ENCODE measurements around the gene CCDC32. TPM values are rescaled to one million over a fixed set of nuclear protein-coding genes. Genes with fewer than 3 reads are reported as not detected.
A peak's percentile ranks its signal among the peaks of the same experiment; 100 is the strongest.

The CCDC32 gene
- total RNA-seq, 1 donor: 16.3 TPM

DNA sequence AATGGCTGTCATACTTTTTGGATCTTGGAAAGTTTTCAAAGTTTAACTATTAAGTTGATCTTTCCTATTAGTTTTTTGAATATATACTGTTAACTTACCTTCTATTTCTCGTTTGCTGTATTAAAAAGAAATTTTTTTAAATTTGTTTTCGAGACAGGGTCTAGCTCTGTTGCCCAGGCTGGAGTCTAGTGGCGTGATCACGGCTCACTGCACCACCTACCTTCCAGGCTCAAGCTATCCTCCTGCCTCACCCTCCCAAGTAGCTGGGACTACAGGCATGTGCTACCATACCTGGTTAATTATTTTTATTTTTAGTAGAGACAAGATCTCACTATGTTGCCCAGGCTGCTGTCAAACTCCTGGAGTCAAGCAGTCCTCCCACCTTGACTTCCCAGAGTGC, 33.8 kb upstream of the CCDC32 start:
- no peak overlapping the region for H3K4me2 ChIP-seq (ENCODE audit: insufficient read depth, low read length)
- no peak overlapping the region for H3K4me3 ChIP-seq (ENCODE audit: insufficient read depth, low read length)
- peaks cover 72% of the 10 kb centered on the region for H3K79me2 ChIP-seq (ENCODE audit: insufficient read depth, low read length)
- H3K9me3 ChIP-seq (ENCODE audit: low read depth, low read length): no peaks in the 10 kb centered on the region
- no peak overlapping the region for H2AFZ ChIP-seq (ENCODE audit: low read length)
- H3K27ac ChIP-seq (ENCODE audit: low read depth, low read length): no peak overlapping the region
- TF ChIP-seq, protein P1, sequence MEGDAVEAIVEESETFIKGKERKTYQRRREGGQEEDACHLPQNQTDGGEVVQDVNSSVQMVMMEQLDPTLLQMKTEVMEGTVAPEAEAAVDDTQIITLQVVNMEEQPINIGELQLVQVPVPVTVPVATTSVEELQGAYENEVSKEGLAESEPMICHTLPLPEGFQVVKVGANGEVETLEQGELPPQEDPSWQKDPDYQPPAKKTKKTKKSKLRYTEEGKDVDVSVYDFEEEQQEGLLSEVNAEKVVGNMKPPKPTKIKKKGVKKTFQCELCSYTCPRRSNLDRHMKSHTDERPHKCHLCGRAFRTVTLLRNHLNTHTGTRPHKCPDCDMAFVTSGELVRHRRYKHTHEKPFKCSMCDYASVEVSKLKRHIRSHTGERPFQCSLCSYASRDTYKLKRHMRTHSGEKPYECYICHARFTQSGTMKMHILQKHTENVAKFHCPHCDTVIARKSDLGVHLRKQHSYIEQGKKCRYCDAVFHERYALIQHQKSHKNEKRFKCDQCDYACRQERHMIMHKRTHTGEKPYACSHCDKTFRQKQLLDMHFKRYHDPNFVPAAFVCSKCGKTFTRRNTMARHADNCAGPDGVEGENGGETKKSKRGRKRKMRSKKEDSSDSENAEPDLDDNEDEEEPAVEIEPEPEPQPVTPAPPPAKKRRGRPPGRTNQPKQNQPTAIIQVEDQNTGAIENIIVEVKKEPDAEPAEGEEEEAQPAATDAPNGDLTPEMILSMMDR (IDR thresholded peaks at IDR 0.05; ENCODE audit: extremely low read depth, low read depth, low read length): no peak
- H4K20me1 ChIP-seq (ENCODE audit: insufficient read depth, low read length): no peaks in the 10 kb centered on the region
- H3K4me1 ChIP-seq (ENCODE audit: insufficient read depth, low read length): peaks cover 9% of the 10 kb centered on the region
- no peaks in the 10 kb centered on the region for H3K27me3 ChIP-seq (ENCODE audit: insufficient read depth, low read length)
- no peak for DNase-seq (ENCODE audit: insufficient read length, low spot score, missing footprints)
- H3K36me3 ChIP-seq (ENCODE audit: insufficient read depth, low read length): no peaks in the 10 kb centered on the region

DNA sequence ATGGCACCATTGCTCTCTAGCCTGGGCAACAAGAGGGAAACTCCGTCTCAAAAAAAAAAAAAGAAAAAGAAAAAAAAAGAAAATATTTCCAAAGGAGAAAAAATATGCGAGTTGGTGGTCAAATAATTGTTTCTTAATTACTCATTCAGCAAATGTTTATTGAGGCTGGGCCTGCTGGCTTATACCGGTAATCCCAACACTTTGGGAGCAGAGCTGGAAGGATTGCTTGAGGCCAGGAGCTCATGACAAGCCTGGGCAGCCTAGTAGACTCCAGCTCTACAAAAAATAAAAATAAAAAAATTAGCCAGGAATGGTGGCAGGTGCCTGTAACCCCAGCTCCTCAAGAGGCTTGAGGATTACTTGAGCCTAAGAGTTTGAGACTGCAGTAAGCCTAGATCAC, 33.3 kb upstream of the CCDC32 start:
- Histone ChIP-seq H2AFZ (ENCODE audit: low read length) (peak overlapping the region; percentile 74), H3K4me3 (ENCODE audit: insufficient read depth, low read length) (no peak overlapping the region), H3K36me3 (ENCODE audit: insufficient read depth, low read length) (no peaks in the 10 kb centered on the region), H3K79me2 (ENCODE audit: insufficient read depth, low read length) (peaks cover 72% of the 10 kb centered on the region), H4K20me1 (ENCODE audit: insufficient read depth, low read length) (no peaks in the 10 kb centered on the region), H3K4me1 (ENCODE audit: insufficient read depth, low read length) (peaks cover 9% of the 10 kb centered on the region), H3K9me3 (ENCODE audit: low read depth, low read length) (no peaks in the 10 kb centered on the region), H3K27ac (ENCODE audit: low read depth, low read length) (no peak overlapping the region), H3K4me2 (ENCODE audit: insufficient read depth, low read length) (no peak overlapping the region), H3K27me3 (ENCODE audit: insufficient read depth, low read length) (no peaks in the 10 kb centered on the region)
- TF ChIP-seq, protein P1 (IDR thresholded peaks at IDR 0.05; ENCODE audit: extremely low read depth, low read depth, low read length): no peak
- no peak for DNase-seq (ENCODE audit: insufficient read length, low spot score, missing footprints)

DNA sequence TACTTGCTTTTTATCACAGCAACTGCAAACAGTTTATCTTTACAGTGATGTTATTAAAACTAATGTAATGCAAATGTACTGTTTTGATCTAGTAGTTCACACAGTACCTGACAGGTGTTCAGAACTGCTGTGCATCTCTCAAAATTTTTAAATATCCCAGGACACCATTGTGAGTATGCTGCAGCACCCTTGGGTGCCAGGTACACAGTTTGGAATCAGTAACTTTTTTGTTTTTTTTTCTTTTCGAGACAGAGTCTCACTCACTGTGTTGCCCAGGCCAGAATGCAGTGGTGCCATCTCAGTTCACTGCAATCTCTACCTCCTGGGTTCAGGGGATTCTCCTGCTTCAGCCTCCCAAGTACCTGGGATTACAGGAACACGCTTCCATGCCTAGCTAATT, 32.2 kb upstream of the CCDC32 start:
- no peak for DNase-seq (ENCODE audit: insufficient read length, low spot score, missing footprints)
- no peaks in the 10 kb centered on the region for H3K9me3 ChIP-seq (ENCODE audit: low read depth, low read length)
- H3K4me3 ChIP-seq (ENCODE audit: insufficient read depth, low read length): no peak overlapping the region
- H3K27me3 ChIP-seq (ENCODE audit: insufficient read depth, low read length): no peaks in the 10 kb centered on the region
- TF ChIP-seq, protein P1 (IDR thresholded peaks at IDR 0.05; ENCODE audit: extremely low read depth, low read depth, low read length): no peak
- no peak overlapping the region for H3K27ac ChIP-seq (ENCODE audit: low read depth, low read length)
- peaks cover 9% of the 10 kb centered on the region for H3K4me1 ChIP-seq (ENCODE audit: insufficient read depth, low read length)
- H3K36me3 ChIP-seq (ENCODE audit: insufficient read depth, low read length): no peaks in the 10 kb centered on the region
- H2AFZ ChIP-seq (ENCODE audit: low read length): peak overlapping the region; percentile 60
- H3K4me2 ChIP-seq (ENCODE audit: insufficient read depth, low read length): no peak overlapping the region
- H4K20me1 ChIP-seq (ENCODE audit: insufficient read depth, low read length): no peaks in the 10 kb centered on the region
- peaks cover 68% of the 10 kb centered on the region for H3K79me2 ChIP-seq (ENCODE audit: insufficient read depth, low read length)

DNA sequence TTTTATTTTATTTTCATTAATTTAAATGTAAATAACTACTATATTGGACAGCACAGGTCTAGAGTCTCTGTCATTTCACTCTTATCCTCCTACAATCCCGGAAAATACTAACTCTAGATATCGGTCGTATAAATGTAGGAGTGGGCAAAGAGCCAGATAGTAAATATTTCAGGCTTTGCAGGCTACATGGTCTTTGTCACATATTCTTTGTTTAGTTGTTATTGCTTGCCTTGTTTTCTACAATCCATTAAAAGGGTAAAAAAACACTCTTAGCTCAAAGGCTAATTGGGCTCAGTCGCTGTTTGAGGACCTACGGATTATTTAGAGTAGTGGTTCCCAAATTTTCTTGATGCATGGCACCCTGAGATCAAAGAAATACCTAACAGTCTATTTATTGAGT, 30.9 kb upstream of the CCDC32 start:
- Histone ChIP-seq H3K27me3 (ENCODE audit: insufficient read depth, low read length) (no peaks in the 10 kb centered on the region), H3K4me3 (ENCODE audit: insufficient read depth, low read length) (no peak overlapping the region), H3K9me3 (ENCODE audit: low read depth, low read length) (no peaks in the 10 kb centered on the region), H2AFZ (ENCODE audit: low read length) (peak overlapping the region; percentile 61), H3K79me2 (ENCODE audit: insufficient read depth, low read length) (peaks cover 60% of the 10 kb centered on the region), H3K4me1 (ENCODE audit: insufficient read depth, low read length) (peaks cover 9% of the 10 kb centered on the region), H3K27ac (ENCODE audit: low read depth, low read length) (no peak overlapping the region), H4K20me1 (ENCODE audit: insufficient read depth, low read length) (no peaks in the 10 kb centered on the region), H3K4me2 (ENCODE audit: insufficient read depth, low read length) (peak overlapping the region; percentile 99), H3K36me3 (ENCODE audit: insufficient read depth, low read length) (no peaks in the 10 kb centered on the region)
- TF ChIP-seq, protein P1 (IDR thresholded peaks at IDR 0.05; ENCODE audit: extremely low read depth, low read depth, low read length): no peak
- DNase-seq (ENCODE audit: insufficient read length, low spot score, missing footprints): no peak
